ENCODE data around the gene KCTD18. TPM values are rescaled to one million over a fixed set of nuclear protein-coding genes. Genes with fewer than 3 reads are reported as not detected.

KCTD18 gene
- total and polyA plus RNA-seq, 10 of the 15 experiments (the other 5 are each of a cell fraction or from before 2014, with no cell fraction given) = 1.4 to 16.9 (median 12.5) TPM

DNA sequence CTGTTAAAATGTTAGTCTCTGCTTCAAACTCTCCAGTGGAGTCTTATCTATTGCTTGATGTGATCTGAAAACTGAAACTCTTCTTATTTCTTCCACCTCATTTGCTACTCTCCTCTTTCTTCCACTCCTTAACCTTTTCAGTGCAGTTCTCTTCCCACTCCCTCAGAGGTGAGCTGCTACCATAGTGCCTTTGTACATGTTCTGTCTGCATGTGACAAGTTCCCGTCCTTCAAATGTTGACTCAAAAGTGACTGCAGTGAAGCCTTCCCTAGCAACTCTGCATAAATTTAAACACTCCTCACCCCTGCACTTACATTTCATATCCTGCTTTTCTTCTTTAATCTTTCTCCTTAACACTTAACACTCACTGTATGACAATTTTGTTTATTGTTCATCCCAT lies 28.3 kb upstream of the KCTD18 start:
- Histone ChIP-seq H3K4me2 (ENCODE audit: control insufficient read depth, insufficient read depth) (no peak overlapping the region), H2AFZ (ENCODE audit: control insufficient read depth, low read depth, low read length) (no peak overlapping the region), H3K4me3 (no peak overlapping the region), H3K36me3 (ENCODE audit: control insufficient read depth in 2 of 2, insufficient read depth in 2 of 2, low read length in 1 of 2) (peaks cover 5% of the 10 kb centered on the region in 2 experiments; a peak in 3 of 4 replicates), H3K9me3 (replicated peaks; ENCODE audit: control insufficient read depth, insufficient read depth, low read length) (peaks cover 2% of the 10 kb centered on the region; the same call in 1 of the 3 replicates), H4K20me1 (ENCODE audit: control insufficient read depth, insufficient read depth) (no peaks in the 10 kb centered on the region), H3K27ac (ENCODE audit: control insufficient read depth, insufficient read depth) (no peak overlapping the region), H3K27me3 (replicated peaks in 1 of 2; ENCODE audit: control insufficient read depth in 2 of 2, insufficient read depth in 2 of 2, low read length in 1 of 2) (no peaks in the 10 kb centered on the region), H3K9ac (ENCODE audit: control insufficient read depth, insufficient read depth, low read length) (no peak overlapping the region), H3K4me1 (ENCODE audit: control insufficient read depth, insufficient read depth, low read length) (no peaks in the 10 kb centered on the region), H3K79me2 (ENCODE audit: control insufficient read depth, insufficient read depth, low read length) (peaks cover 6% of the 10 kb centered on the region)
- BruUV-seq (replicated peaks) = no TSS peak
- in situ Hi-C loops (cut with MboI) (no loop called here), intact Hi-C loops (cut with micrococcal nuclease; ENCODE audit: unreplicated experiment) (no loop called here)
- ChIA-PET RAD21 (ENCODE audit: unreplicated experiment) (interaction anchor here (1.0 kb wide), 1 partner anchor 363 kb away, joined by 3 read pairs; no protein-coding TSS in a partner anchor), POLR2A (interaction anchor here (0.6 kb wide), 1 partner anchor 12 kb away, joined by 3 read pairs; no protein-coding TSS in a partner anchor), SMC1A (ENCODE audit: uncharacterized antibody, unreplicated experiment) (no interaction called here), CTCF (no interaction called here)
- DNase-seq (ENCODE audit: low read depth, low spot score) (no peak), FAIRE-seq (no peak), ATAC-seq (no peak)
- 94% methylated on average over 1 of the region's 1 CpG for WGBS (ENCODE audit: insufficient coverage, insufficient replicate concordance, low lambda C conversion rate, missing lambda C conversion rate)
- TF ChIP-seq ZNF274 (IDR thresholded peaks at IDR 0.05; ENCODE audit: insufficient read depth, insufficient read length) (no peak), SP1 (IDR thresholded peaks at IDR 0.05; ENCODE audit: low read depth, low read length) (no peak), CHD2 (IDR thresholded peaks at IDR 0.05; ENCODE audit: borderline replicate concordance, low read depth, low read length) (no peak), LARP7 (IDR thresholded peaks at IDR 0.05) (no peak), GATAD2B (conservative IDR thresholded peaks at IDR 0.05; ENCODE audit: low read depth) (no peak), SPI1 (IDR thresholded peaks at IDR 0.05; ENCODE audit: borderline replicate concordance, insufficient read depth, low read depth, low read length) (no peak), NRF1 (conservative IDR thresholded peaks at IDR 0.05; ENCODE audit: low read depth, low read length) (no peak), NFYA (IDR thresholded peaks at IDR 0.05; ENCODE audit: borderline replicate concordance, low read depth, low read length) (no peak), BMI1 (IDR thresholded peaks at IDR 0.05; ENCODE audit: borderline replicate concordance) (no peak), JUNB (IDR thresholded peaks at IDR 0.05) (no peak), STAT1 (conservative IDR thresholded peaks at IDR 0.05) (no peak), EZH2 (IDR thresholded peaks at IDR 0.05; ENCODE audit: borderline replicate concordance, control insufficient read depth, low read depth, low read length) (no peak), CBFB (IDR thresholded peaks at IDR 0.05; ENCODE audit: low read depth) (no peak), RELA (IDR thresholded peaks at IDR 0.05; ENCODE audit: borderline replicate concordance, partially characterized antibody) (no peak)
- TF ChIP-seq, protein P1, sequence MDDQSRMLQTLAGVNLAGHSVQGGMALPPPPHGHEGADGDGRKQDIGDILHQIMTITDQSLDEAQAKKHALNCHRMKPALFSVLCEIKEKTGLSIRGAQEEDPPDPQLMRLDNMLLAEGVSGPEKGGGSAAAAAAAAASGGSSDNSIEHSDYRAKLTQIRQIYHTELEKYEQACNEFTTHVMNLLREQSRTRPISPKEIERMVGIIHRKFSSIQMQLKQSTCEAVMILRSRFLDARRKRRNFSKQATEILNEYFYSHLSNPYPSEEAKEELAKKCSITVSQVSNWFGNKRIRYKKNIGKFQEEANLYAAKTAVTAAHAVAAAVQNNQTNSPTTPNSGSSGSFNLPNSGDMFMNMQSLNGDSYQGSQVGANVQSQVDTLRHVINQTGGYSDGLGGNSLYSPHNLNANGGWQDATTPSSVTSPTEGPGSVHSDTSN (IDR thresholded peaks at IDR 0.05; ENCODE audit: insufficient replicate concordance, low read depth, low read length) = no peak
- TF ChIP-seq, protein P2, sequence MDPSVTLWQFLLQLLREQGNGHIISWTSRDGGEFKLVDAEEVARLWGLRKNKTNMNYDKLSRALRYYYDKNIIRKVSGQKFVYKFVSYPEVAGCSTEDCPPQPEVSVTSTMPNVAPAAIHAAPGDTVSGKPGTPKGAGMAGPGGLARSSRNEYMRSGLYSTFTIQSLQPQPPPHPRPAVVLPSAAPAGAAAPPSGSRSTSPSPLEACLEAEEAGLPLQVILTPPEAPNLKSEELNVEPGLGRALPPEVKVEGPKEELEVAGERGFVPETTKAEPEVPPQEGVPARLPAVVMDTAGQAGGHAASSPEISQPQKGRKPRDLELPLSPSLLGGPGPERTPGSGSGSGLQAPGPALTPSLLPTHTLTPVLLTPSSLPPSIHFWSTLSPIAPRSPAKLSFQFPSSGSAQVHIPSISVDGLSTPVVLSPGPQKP (IDR thresholded peaks at IDR 0.05; ENCODE audit: low read depth, low read length) = no peak
- TF ChIP-seq, protein P3, sequence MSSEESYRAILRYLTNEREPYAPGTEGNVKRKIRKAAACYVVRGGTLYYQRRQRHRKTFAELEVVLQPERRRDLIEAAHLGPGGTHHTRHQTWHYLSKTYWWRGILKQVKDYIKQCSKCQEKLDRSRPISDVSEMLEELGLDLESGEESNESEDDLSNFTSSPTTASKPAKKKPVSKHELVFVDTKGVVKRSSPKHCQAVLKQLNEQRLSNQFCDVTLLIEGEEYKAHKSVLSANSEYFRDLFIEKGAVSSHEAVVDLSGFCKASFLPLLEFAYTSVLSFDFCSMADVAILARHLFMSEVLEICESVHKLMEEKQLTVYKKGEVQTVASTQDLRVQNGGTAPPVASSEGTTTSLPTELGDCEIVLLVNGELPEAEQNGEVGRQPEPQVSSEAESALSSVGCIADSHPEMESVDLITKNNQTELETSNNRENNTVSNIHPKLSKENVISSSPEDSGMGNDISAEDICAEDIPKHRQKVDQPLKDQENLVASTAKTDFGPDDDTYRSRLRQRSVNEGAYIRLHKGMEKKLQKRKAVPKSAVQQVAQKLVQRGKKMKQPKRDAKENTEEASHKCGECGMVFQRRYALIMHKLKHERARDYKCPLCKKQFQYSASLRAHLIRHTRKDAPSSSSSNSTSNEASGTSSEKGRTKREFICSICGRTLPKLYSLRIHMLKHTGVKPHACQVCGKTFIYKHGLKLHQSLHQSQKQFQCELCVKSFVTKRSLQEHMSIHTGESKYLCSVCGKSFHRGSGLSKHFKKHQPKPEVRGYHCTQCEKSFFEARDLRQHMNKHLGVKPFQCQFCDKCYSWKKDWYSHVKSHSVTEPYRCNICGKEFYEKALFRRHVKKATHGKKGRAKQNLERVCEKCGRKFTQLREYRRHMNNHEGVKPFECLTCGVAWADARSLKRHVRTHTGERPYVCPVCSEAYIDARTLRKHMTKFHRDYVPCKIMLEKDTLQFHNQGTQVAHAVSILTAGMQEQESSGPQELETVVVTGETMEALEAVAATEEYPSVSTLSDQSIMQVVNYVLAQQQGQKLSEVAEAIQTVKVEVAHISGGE (CRISPR knock-in tag; IDR thresholded peaks at IDR 0.05) = no peak
